Liver (tissue), 3 donors: ENCODE results near the gene SPOCK2.

Experiments used
- FOXA1 ChIP-seq: IDR thresholded peaks from 2 replicates; pipeline ENCODE4 v1.6.1; 2016; ENCODE audit warnings: antibody characterized with exemption
- JUND ChIP-seq, 2 donors: IDR thresholded peaks; 2 replicates each; pipeline ENCODE4 v1.6.1; 2016; ENCODE audit warnings: antibody characterized with exemption in 2 of 2
- RXRA ChIP-seq, 2 donors: IDR thresholded peaks; 2 replicates each; pipeline ENCODE4 v1.6.1; 2017 to 2018; ENCODE audit warnings: antibody characterized with exemption in 2 of 2, mild to moderate bottlenecking in 1 of 2
- TAF1 ChIP-seq: conservative IDR thresholded peaks from 2 replicates; pipeline ENCODE4 v1.6.1; 2016; ENCODE audit warnings: antibody characterized with exemption, mild to moderate bottlenecking
- TF ChIP-seq, protein P1 (sequence below): fragments of 150-350 bp; IDR thresholded peaks from 2 replicates; pipeline ENCODE4 v1.5.1; 2017; ENCODE audit warnings: improper control_type of control experiment, low read depth, low read length; ENCODE audit not compliant: missing input control
- TF ChIP-seq, protein P2 (sequence below): IDR thresholded peaks from 2 replicates; pipeline ENCODE4 v1.6.1; 2016; ENCODE audit warnings: antibody characterized with exemption
- donor health status: healthy.
- donor health status: healthy.

DNA sequence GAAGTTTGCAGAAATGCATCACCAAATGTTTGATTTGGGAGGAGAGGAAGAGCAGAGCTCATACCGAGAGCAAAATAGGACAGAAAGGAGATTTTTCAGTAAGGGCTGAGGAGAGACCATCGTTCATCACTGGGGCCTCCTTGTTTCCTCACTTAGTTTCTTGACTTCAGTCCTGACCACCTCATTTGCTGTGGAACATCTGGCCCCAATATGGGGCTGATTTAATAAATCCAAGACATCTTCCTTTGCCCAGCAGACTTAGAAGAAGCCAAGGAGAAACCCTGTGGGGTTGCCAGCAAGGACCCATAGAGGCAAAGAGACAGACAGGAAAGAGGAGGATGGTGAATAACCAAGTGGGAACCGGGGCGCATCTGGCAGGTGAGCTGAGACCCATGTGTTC lies 63.8 kb downstream of the SPOCK2 start:
- TF ChIP-seq, protein P1, sequence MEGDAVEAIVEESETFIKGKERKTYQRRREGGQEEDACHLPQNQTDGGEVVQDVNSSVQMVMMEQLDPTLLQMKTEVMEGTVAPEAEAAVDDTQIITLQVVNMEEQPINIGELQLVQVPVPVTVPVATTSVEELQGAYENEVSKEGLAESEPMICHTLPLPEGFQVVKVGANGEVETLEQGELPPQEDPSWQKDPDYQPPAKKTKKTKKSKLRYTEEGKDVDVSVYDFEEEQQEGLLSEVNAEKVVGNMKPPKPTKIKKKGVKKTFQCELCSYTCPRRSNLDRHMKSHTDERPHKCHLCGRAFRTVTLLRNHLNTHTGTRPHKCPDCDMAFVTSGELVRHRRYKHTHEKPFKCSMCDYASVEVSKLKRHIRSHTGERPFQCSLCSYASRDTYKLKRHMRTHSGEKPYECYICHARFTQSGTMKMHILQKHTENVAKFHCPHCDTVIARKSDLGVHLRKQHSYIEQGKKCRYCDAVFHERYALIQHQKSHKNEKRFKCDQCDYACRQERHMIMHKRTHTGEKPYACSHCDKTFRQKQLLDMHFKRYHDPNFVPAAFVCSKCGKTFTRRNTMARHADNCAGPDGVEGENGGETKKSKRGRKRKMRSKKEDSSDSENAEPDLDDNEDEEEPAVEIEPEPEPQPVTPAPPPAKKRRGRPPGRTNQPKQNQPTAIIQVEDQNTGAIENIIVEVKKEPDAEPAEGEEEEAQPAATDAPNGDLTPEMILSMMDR = no peak
- no peak for TF ChIP-seq FOXA1
- TF ChIP-seq RXRA (IDR thresholded peaks at IDR 0.05) = no peak
- no peak for TF ChIP-seq JUND (IDR thresholded peaks at IDR 0.05)
- no peak for TF ChIP-seq TAF1
- TF ChIP-seq, protein P2, sequence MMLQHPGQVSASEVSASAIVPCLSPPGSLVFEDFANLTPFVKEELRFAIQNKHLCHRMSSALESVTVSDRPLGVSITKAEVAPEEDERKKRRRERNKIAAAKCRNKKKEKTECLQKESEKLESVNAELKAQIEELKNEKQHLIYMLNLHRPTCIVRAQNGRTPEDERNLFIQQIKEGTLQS = no peak
